SU-DHL-6 (cell line): ENCODE measurements around the gene SHROOM2.

ENCODE experiments used
- H2AFZ ChIP-seq: fragments of 200-600 bp; sonication (generic); 2 replicates; pipeline ENCODE4 v1.6.1; 2014; ENCODE audit warnings: low read depth, mild to moderate bottlenecking, moderate library complexity, mixed read lengths, antibody characterized with exemption, low read length; ENCODE audit not compliant: severe bottlenecking
- H3F3A ChIP-seq: fragments of 200-600 bp; shearing (Covaris generic); 2 replicates; pipeline ENCODE4 v1.6.0; 2016; ENCODE audit warnings: antibody characterized with exemption, mild to moderate bottlenecking; ENCODE audit not compliant: insufficient read depth
- H3K27ac ChIP-seq: fragments of 200-600 bp; sonication (generic); 2 replicates; pipeline ENCODE4 v1.5.1; 2016; ENCODE audit warnings: low read depth, mild to moderate bottlenecking, low read length, moderate library complexity, mixed read lengths
- H3K27me3 ChIP-seq: fragments of 200-600 bp; sonication (generic), shearing (Covaris generic); 2 replicates; pipeline ENCODE4 v1.6.0; 2014; ENCODE audit warnings: mild to moderate bottlenecking, low read length
- H3K36me3 ChIP-seq: fragments of 200-600 bp; sonication (generic); 2 replicates; pipeline ENCODE4 v1.6.1; 2014; ENCODE audit warnings: mild to moderate bottlenecking, low read length, mixed read lengths
- H3K4me2 ChIP-seq: fragments of 300-600, 200-600 bp; shearing (Covaris generic), sonication (generic); 2 replicates; pipeline ENCODE4 v1.6.0; 2014; ENCODE audit warnings: low read length, low read depth, mild to moderate bottlenecking; ENCODE audit not compliant: poor library complexity, severe bottlenecking
- H3K4me3 ChIP-seq: fragments of 200-600 bp; sonication (generic); 2 replicates; pipeline ENCODE4 v1.5.1; 2014; ENCODE audit warnings: antibody characterized with exemption, low read length, mild to moderate bottlenecking, mixed read lengths; ENCODE audit not compliant: insufficient read depth, poor library complexity, severe bottlenecking
- H3K79me2 ChIP-seq: fragments of 200-600 bp; sonication (generic); 2 replicates; pipeline ENCODE4 v1.6.1; 2014; ENCODE audit warnings: mild to moderate bottlenecking, low read length, moderate library complexity; ENCODE audit not compliant: insufficient read depth
- H3K9ac ChIP-seq: fragments of 200-600 bp; sonication (generic); 2 replicates; pipeline ENCODE4 v1.7.0; 2014; ENCODE audit warnings: mild to moderate bottlenecking, low read length
- H3K9me2 ChIP-seq: fragments of 200-600 bp; sonication (generic); replicated peaks from 2 replicates; pipeline ENCODE4 v1.6.1; 2014; ENCODE audit warnings: low read length; ENCODE audit not compliant: insufficient read depth
- H3K9me3 ChIP-seq: fragments of 200-600 bp; sonication (generic); 2 replicates; pipeline ENCODE4 v1.6.1; 2014; ENCODE audit warnings: low read length, mixed read lengths; ENCODE audit not compliant: insufficient read depth
- H4K20me1 ChIP-seq: fragments of 200-600 bp; sonication (generic); 2 replicates; pipeline ENCODE4 v1.6.1; 2014; ENCODE audit warnings: low read depth, mild to moderate bottlenecking, antibody characterized with exemption, low read length, moderate library complexity, mixed read lengths
- EZH2phosphoT487 ChIP-seq: fragments of 200-600 bp; sonication (generic), shearing (Covaris generic); conservative IDR thresholded peaks from 2 replicates; pipeline ENCODE4 v1.6.1; 2018; ENCODE audit warnings: mild to moderate bottlenecking, antibody characterized with exemption, low read length, moderate library complexity, mixed read lengths
- TF ChIP-seq, protein P1 (sequence below): fragments of 200-600 bp; sonication (generic); IDR thresholded peaks from one replicate; pipeline ENCODE4 v1.5.1; 2017; ENCODE audit warnings: antibody characterized with exemption, mild to moderate bottlenecking, low read length, moderate library complexity; ENCODE audit not compliant: insufficient read depth, poor library complexity, severe bottlenecking

The SHROOM2 gene

DNA sequence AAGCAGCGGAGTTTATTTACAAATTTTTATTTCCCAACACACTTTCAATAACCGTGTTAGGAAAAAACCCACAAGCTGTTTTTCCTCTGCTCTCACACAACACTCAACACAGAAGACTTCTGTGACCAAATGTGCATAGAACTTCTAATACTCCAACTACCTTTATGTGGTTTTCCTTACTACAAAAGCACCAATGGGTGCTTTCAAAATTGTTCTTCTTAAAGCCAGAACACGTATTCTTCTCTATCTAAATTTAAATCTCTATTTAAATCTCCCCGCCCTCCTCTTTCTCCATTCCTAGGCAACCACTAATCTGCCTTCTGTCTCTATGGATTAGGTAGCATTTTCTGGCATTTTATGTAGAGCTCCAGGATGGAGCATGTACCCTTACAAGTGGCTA lies 90.0 kb downstream of the SHROOM2 start:
- H2AFZ ChIP-seq = no peak overlapping the region
- TF ChIP-seq EZH2phosphoT487 = no peak
- no peaks in the 10 kb centered on the region for H3K27me3 ChIP-seq
- H3K79me2 ChIP-seq = no peaks in the 10 kb centered on the region
- H3K9me2 ChIP-seq = no peaks in the 10 kb centered on the region
- no peak overlapping the region for H3K4me2 ChIP-seq
- H4K20me1 ChIP-seq = no peaks in the 10 kb centered on the region
- no peaks in the 10 kb centered on the region for H3K9me3 ChIP-seq
- H3K27ac ChIP-seq = no peak overlapping the region
- H3K9ac ChIP-seq = no peak overlapping the region
- H3F3A ChIP-seq = no peaks in the 10 kb centered on the region
- no peaks in the 10 kb centered on the region for H3K36me3 ChIP-seq
- no peak overlapping the region for H3K4me3 ChIP-seq

DNA sequence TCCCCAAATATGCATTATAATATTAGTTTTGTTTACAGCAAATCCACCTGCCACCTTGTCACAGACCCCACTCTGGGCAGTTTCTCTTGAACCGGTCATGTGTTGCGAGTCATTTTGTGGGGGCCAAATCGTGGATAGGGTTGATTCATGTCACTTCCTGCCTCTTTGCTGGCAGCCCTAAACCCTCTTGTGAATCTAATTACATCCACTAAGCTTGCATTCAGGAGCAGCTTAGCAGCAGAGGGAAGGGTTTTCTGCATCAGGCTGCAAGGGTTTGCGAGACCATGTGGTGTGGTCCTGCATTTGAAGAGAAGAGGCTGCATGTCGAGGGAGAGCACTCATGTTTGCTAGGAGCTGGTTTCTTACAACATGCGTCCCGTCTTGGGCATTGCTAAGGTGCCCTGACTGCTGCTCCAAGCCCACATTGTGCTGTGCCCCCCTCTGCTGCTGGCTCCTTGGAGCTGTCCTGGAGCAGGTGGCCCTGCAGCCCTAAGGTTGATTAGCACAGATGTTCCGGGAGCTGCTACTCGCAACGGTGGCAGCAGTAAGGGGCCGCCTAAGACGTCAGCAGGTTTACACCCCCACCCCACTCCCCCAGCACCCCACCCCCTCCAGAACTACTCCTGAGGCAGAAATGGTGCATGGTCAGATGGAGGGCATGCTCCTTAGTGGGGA lies 92.1 kb downstream of the SHROOM2 start:
- no peaks in the 10 kb centered on the region for H4K20me1 ChIP-seq
- H3K27ac ChIP-seq = no peak overlapping the region
- no peaks in the 10 kb centered on the region for H3K9me3 ChIP-seq
- H3K27me3 ChIP-seq = no peaks in the 10 kb centered on the region
- H3K9me2 ChIP-seq = no peaks in the 10 kb centered on the region
- H3K79me2 ChIP-seq = no peaks in the 10 kb centered on the region
- no peaks in the 10 kb centered on the region for H3K36me3 ChIP-seq
- no peak overlapping the region for H3K4me3 ChIP-seq
- no peaks in the 10 kb centered on the region for H3F3A ChIP-seq
- H3K4me2 ChIP-seq = no peak overlapping the region
- no peak overlapping the region for H3K9ac ChIP-seq
- TF ChIP-seq EZH2phosphoT487 = no peak
- TF ChIP-seq, protein P1, sequence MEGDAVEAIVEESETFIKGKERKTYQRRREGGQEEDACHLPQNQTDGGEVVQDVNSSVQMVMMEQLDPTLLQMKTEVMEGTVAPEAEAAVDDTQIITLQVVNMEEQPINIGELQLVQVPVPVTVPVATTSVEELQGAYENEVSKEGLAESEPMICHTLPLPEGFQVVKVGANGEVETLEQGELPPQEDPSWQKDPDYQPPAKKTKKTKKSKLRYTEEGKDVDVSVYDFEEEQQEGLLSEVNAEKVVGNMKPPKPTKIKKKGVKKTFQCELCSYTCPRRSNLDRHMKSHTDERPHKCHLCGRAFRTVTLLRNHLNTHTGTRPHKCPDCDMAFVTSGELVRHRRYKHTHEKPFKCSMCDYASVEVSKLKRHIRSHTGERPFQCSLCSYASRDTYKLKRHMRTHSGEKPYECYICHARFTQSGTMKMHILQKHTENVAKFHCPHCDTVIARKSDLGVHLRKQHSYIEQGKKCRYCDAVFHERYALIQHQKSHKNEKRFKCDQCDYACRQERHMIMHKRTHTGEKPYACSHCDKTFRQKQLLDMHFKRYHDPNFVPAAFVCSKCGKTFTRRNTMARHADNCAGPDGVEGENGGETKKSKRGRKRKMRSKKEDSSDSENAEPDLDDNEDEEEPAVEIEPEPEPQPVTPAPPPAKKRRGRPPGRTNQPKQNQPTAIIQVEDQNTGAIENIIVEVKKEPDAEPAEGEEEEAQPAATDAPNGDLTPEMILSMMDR = no peak
- no peak overlapping the region for H2AFZ ChIP-seq

DNA sequence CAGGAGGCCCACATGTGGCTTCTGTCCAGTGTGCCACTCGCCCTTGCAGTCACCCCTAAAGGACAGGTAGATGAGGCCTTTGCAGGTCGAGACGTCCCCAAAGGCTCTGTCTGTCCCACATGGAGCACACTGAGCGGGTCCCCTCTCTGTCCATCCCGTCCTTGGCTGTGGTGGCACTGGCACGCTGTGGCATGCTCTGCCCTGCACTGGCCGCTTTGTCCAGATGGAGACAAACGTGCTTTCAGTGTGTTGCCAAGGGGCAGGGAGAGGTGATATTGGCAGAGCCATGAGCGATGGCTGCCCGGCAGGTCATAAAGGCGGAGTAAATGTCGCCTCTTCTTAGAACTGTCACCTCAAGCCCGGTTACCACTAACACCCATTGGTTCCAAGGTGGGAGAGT lies 94.0 kb downstream of the SHROOM2 start:
- H3K9ac ChIP-seq = no peak overlapping the region
- H3K9me3 ChIP-seq = no peaks in the 10 kb centered on the region
- H3F3A ChIP-seq = no peaks in the 10 kb centered on the region
- H3K79me2 ChIP-seq = no peaks in the 10 kb centered on the region
- no peaks in the 10 kb centered on the region for H3K27me3 ChIP-seq
- no peak for TF ChIP-seq EZH2phosphoT487
- TF ChIP-seq, protein P1 = no peak
- H3K27ac ChIP-seq = no peak overlapping the region
- H3K4me3 ChIP-seq = no peak overlapping the region
- H2AFZ ChIP-seq = no peak overlapping the region
- H3K36me3 ChIP-seq = no peaks in the 10 kb centered on the region
- no peaks in the 10 kb centered on the region for H4K20me1 ChIP-seq
- no peak overlapping the region for H3K4me2 ChIP-seq
- no peaks in the 10 kb centered on the region for H3K9me2 ChIP-seq

DNA sequence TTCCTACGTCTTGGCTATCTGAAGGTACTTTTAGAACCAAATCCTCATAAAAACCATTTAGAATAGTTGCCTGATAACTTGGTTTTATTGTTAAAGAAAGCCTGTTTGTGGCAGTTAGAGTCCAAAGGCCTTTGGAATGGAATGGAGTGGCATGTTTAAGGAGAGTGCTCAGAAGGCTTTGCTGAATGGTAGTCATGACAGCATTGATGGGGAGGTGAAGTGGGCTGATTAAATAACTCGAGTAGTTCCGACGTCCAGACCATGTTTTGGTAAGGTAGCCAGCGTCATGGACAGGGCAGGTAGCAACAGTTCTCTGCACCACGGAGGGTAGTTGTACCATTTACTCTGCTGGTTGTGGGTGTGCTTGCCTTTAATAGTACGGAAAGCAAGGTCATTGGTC lies 94.6 kb downstream of the SHROOM2 start:
- Histone ChIP-seq H3K4me2 (no peak overlapping the region), H2AFZ (no peak overlapping the region), H3K36me3 (no peaks in the 10 kb centered on the region), H3K27ac (no peak overlapping the region), H3K9me2 (no peaks in the 10 kb centered on the region), H4K20me1 (no peaks in the 10 kb centered on the region), H3F3A (no peaks in the 10 kb centered on the region), H3K27me3 (no peaks in the 10 kb centered on the region), H3K79me2 (no peaks in the 10 kb centered on the region), H3K4me3 (no peak overlapping the region), H3K9me3 (no peaks in the 10 kb centered on the region), H3K9ac (no peak overlapping the region)
- TF ChIP-seq, protein P1 = no peak
- TF ChIP-seq EZH2phosphoT487 = no peak
